AG04449 (cell line): ENCODE results near the gene PDC.

Source experiments
- CTCF ChIA-PET: fragments of 350-600 bp; formaldehyde crosslinking; extraction: SDS; loops from one replicate; lab custom pipeline; 2021; ENCODE audit warnings: antibody characterized with exemption; lab: Yijun Ruan, JAX
- POLR2A ChIA-PET: fragments of 400-600, 350-600 bp; formaldehyde crosslinking; extraction: SDS; loops from one replicate; lab custom pipeline; 2020; ENCODE audit warnings: antibody characterized with exemption, inconsistent platforms; lab: Yijun Ruan, JAX
- DNase-seq: peaks from one replicate; pipeline ENCODE4 v3.0.0-alpha.2; 2010; ENCODE audit warnings: low read depth, low spot score
- H3K4me3 ChIP-seq: 2 replicates; pipeline ENCODE4 v1.5.1; 2011; ENCODE audit warnings: low read depth, mild to moderate bottlenecking, control low read depth, low read length
- CTCF ChIP-seq: IDR thresholded peaks from one replicate; pipeline ENCODE4 v1.5.1; 2011; ENCODE audit warnings: mild to moderate bottlenecking, moderate library complexity, low read length, control low read depth, inconsistent platforms; ENCODE audit not compliant: insufficient read depth; ENCODE audit errors: missing control alignments

The PDC gene

GRCh38 chr1:186456729-186457255, 4.1 kb downstream of the PDC start:
- CTCF ChIA-PET = no interaction called here
- no peak for TF ChIP-seq CTCF
- H3K4me3 ChIP-seq = no peak overlapping the region
- POLR2A ChIA-PET = no interaction called here
- DNase-seq = no peak

- DNase-seq = no peak
- CTCF ChIA-PET = interaction anchor here (1.2 to 1.3 kb wide), 2 partner anchors 51 to 228 kb away, joined by 4 to 5 read pairs; no protein-coding TSS in a partner anchor
- TF ChIP-seq CTCF = no peak
- H3K4me3 ChIP-seq = no peak overlapping the region
- POLR2A ChIA-PET = no interaction called here
These were observed 5.9 kb downstream of the PDC start for GRCh38 chr1:186454981-186455380.

- CTCF ChIA-PET = no interaction called here
- POLR2A ChIA-PET = interaction anchor here (0.6 kb wide), 1 partner anchor 8 kb away, joined by 4 read pairs; no protein-coding TSS in a partner anchor
- TF ChIP-seq CTCF = no peak
- H3K4me3 ChIP-seq = no peak overlapping the region
- DNase-seq = no peak
These were observed 14.8 kb downstream of the PDC start for GRCh38 chr1:186446152-186446551.

GRCh38 chr1:186443638-186444037, 17.3 kb downstream of the PDC start:
- DNase-seq = no peak
- no peak overlapping the region for H3K4me3 ChIP-seq
- POLR2A ChIA-PET = no interaction called here
- TF ChIP-seq CTCF = no peak
- CTCF ChIA-PET = no interaction called here

- ChIA-PET POLR2A (no interaction called here), CTCF (no interaction called here)
- DNase-seq = no peak
- no peak overlapping the region for H3K4me3 ChIP-seq
- TF ChIP-seq CTCF = no peak
These were observed 18.1 kb downstream of the PDC start for GRCh38 chr1:186442651-186443375.

GRCh38 chr1:186440584-186440983, 20.3 kb downstream of the PDC start:
- CTCF ChIA-PET = interaction anchor here (0.9 kb wide), 1 partner anchor 66 kb away, joined by 3 read pairs; the partner anchor contains the start of gene TPR
- DNase-seq = no peak
- no peak overlapping the region for H3K4me3 ChIP-seq
- POLR2A ChIA-PET = no interaction called here
- no peak for TF ChIP-seq CTCF
